ENCODE data around the gene KMT2D. TPM values are rescaled to one million over a fixed set of nuclear protein-coding genes. Genes with fewer than 3 reads are reported as not detected.

The KMT2D gene
- polyA plus RNA-seq (2013, experiment 1 of 2), result 14.1 TPM
- 11.6 TPM for polyA plus RNA-seq (2013, experiment 2 of 2)

DNA sequence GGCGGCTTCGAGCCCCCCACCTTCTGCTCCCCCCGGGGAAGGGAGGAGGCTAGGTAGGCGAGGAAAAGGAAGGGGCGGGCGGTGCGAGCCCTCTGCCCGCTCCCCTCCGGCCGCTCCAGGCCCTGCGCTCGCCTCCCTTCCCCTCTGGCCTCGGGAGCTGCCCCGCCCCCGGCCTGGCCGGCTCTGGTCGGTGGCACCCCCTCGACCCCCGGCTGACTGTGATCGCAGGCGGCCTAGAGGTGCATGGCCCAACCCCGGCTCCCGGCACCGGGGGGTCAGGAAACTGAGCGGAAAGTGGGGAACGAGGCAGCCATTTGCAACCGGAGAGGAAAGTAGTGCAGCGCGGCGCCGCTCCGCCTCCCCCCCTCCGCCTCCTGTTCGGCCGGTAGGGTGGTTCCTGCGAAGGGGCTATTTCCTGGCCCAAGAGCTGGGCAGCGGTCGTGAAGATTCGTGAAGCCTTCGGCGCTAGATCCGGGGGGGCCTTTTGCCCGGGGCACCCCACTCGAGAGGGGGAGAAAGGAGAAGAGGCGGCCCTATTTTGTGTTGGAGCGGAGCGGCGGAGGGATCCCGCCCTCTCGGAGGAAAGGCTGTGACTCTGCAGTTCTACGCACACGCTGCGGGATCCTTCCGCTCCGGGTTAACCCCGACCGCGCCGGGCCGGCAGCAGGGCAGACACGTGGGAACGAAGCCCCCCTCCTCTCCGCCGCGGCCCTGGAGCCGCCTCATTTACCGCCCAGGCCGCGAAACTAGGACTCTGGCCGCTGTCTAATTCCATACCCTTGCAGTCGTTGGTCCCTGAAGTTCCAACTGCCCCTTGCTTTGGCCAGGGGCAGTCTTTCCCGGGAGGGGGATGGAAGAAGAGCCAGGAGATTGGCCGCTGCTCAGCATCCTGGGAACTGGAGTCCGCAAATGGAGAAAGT lies at the start of gene KMT2D:
Gene KMT2D (minus strand): TSS at position 558 of the 920 bp plus-strand sequence. CDS start 5,470 bp downstream, outside the sequence.
- Histone ChIP-seq H2AFZ (ENCODE audit: low read depth, low read length) (peak within 1 kb of the TSS; percentile 97), H3K79me1 (replicated peaks; ENCODE audit: low read length, poor library complexity, severe bottlenecking) (peaks cover 7% of the 10 kb centered on the region), H3K4ac (ENCODE audit: low read depth in 1 of 2, low read length in 2 of 2) (peak within 1 kb of the TSS; percentile 90 to 99), H3K27ac (ENCODE audit: low read length, poor library complexity, severe bottlenecking) (peak within 1 kb of the TSS; percentile 99), H3K9me3 (ENCODE audit: control insufficient read depth, low read length) (no peaks in the 10 kb centered on the region), H3K14ac (ENCODE audit: low read length in 2 of 2) (peak within 1 kb of the TSS; percentile 89 to 97), H2BK12ac (ENCODE audit: low read length in 2 of 2) (peak within 1 kb of the TSS; percentile 75 to 91), H3K4me2 (ENCODE audit: low read length, poor library complexity, severe bottlenecking) (peak within 1 kb of the TSS; percentile 93), H3K4me3 (ENCODE audit: insufficient read depth in 1 of 2, low read depth in 1 of 2, low read length in 2 of 2) (peak within 1 kb of the TSS; percentile 94 to 96), H4K91ac (ENCODE audit: low read length) (peak within 1 kb of the TSS; percentile 94), H3K36me3 (ENCODE audit: control insufficient read depth in 1 of 2, insufficient read depth in 2 of 2, low read depth in 1 of 2, low read length in 2 of 2) (no peaks in the 10 kb centered on the region), H2BK5ac (ENCODE audit: low read depth, low read length, poor library complexity, severe bottlenecking) (peak within 1 kb of the TSS; percentile 100), H4K8ac (ENCODE audit: low read length) (peak within 1 kb of the TSS; percentile 96), H2AK5ac (ENCODE audit: low read length, severe bottlenecking) (peak within 1 kb of the TSS; percentile 74), H2BK120ac (ENCODE audit: low read depth, low read length) (peak within 1 kb of the TSS; percentile 83), H3K18ac (ENCODE audit: low read depth in 1 of 2, low read length in 2 of 2) (peak within 1 kb of the TSS; percentile 98 to 99), H3K27me3 (ENCODE audit: control insufficient read depth in 1 of 2, insufficient read depth in 1 of 2, low read length in 2 of 2) (no peaks in the 10 kb centered on the region), H3K4me1 (ENCODE audit: control insufficient read depth, insufficient read depth, low read depth, low read length) (peaks cover 13% of the 10 kb centered on the region), H3K9ac (ENCODE audit: low read length) (peak within 1 kb of the TSS; percentile 97), H3K23ac (ENCODE audit: low read length in 2 of 2) (peak within 1 kb of the TSS in 1 of 2 experiments; percentile 94), H2BK15ac (ENCODE audit: low read depth, poor library complexity, severe bottlenecking) (peak within 1 kb of the TSS; percentile 97)
- under 1% methylated on average over 71 of the region's 74 CpGs for WGBS
- peak; percentile 98 for DNase-seq

GRCh38 chr12:49109641-49110463 lies 49.3 kb upstream of the KMT2D start:
- peak overlapping the region in 1 of 2 experiments; percentile 98 for H3K14ac ChIP-seq (ENCODE audit: low read length in 2 of 2)
- WGBS, result 10% methylated on average over 30 of the region's 33 CpGs
- no peaks in the 10 kb centered on the region for H3K9me3 ChIP-seq (ENCODE audit: control insufficient read depth, low read length)
- peak overlapping the region in 1 of 2 experiments; percentile 99 for H3K23ac ChIP-seq (ENCODE audit: low read length in 2 of 2)
- peak overlapping the region; percentile 95 for H3K9ac ChIP-seq (ENCODE audit: low read length)
- peak overlapping the region; percentile 64 for H2BK120ac ChIP-seq (ENCODE audit: low read depth, low read length)
- peak overlapping the region; percentile 74 for H4K91ac ChIP-seq (ENCODE audit: low read length)
- peak overlapping the region; percentile 72 for H2AFZ ChIP-seq (ENCODE audit: low read depth, low read length)
- H3K4me2 ChIP-seq (ENCODE audit: low read length, poor library complexity, severe bottlenecking), result peak overlapping the region; percentile 77
- H3K4me1 ChIP-seq (ENCODE audit: control insufficient read depth, insufficient read depth, low read depth, low read length), result peaks cover 16% of the 10 kb centered on the region
- H2BK15ac ChIP-seq (ENCODE audit: low read depth, poor library complexity, severe bottlenecking), result no peak overlapping the region
- peak overlapping the region in 1 of 2 experiments; percentile 61 for H2BK12ac ChIP-seq (ENCODE audit: low read length in 2 of 2)
- DNase-seq, result peak; percentile 48
- peak overlapping the region; percentile 77 to 99 for H3K4me3 ChIP-seq (ENCODE audit: insufficient read depth in 1 of 2, low read depth in 1 of 2, low read length in 2 of 2)
- H3K27ac ChIP-seq (ENCODE audit: low read length, poor library complexity, severe bottlenecking), result peak overlapping the region; percentile 73
- peak overlapping the region; percentile 68 to 87 for H3K4ac ChIP-seq (ENCODE audit: low read depth in 1 of 2, low read length in 2 of 2)
- H2AK5ac ChIP-seq (ENCODE audit: low read length, severe bottlenecking), result no peak overlapping the region
- peak overlapping the region; percentile 85 for H4K8ac ChIP-seq (ENCODE audit: low read length)
- H2BK5ac ChIP-seq (ENCODE audit: low read depth, low read length, poor library complexity, severe bottlenecking), result peak overlapping the region; percentile 47
- H3K27me3 ChIP-seq (ENCODE audit: control insufficient read depth in 1 of 2, insufficient read depth in 1 of 2, low read length in 2 of 2), result no peaks in the 10 kb centered on the region
- H3K18ac ChIP-seq (ENCODE audit: low read depth in 1 of 2, low read length in 2 of 2), result peak overlapping the region; percentile 78 to 99
- peaks cover 16 to 20% of the 10 kb centered on the region in 2 experiments for H3K36me3 ChIP-seq (ENCODE audit: control insufficient read depth in 1 of 2, insufficient read depth in 2 of 2, low read depth in 1 of 2, low read length in 2 of 2)
- peaks cover 29% of the 10 kb centered on the region for H3K79me1 ChIP-seq (replicated peaks; ENCODE audit: low read length, poor library complexity, severe bottlenecking)

- DNase-seq, result peak; percentile 60
- H2AFZ ChIP-seq (ENCODE audit: low read depth, low read length), result no peak overlapping the region
- no peaks in the 10 kb centered on the region for H3K27me3 ChIP-seq (ENCODE audit: control insufficient read depth in 1 of 2, insufficient read depth in 1 of 2, low read length in 2 of 2)
- H2BK120ac ChIP-seq (ENCODE audit: low read depth, low read length), result no peak overlapping the region
- H3K27ac ChIP-seq (ENCODE audit: low read length, poor library complexity, severe bottlenecking), result no peak overlapping the region
- 42% methylated on average over 4 of the region's 4 CpGs for whole genome bisulfite sequencing
- no peaks in the 10 kb centered on the region for H3K9me3 ChIP-seq (ENCODE audit: control insufficient read depth, low read length)
- no peak overlapping the region for H4K91ac ChIP-seq (ENCODE audit: low read length)
- H2BK5ac ChIP-seq (ENCODE audit: low read depth, low read length, poor library complexity, severe bottlenecking), result no peak overlapping the region
- H3K23ac ChIP-seq (ENCODE audit: low read length in 2 of 2), result no peak overlapping the region
- no peak overlapping the region for H4K8ac ChIP-seq (ENCODE audit: low read length)
- H2BK15ac ChIP-seq (ENCODE audit: low read depth, poor library complexity, severe bottlenecking), result no peak overlapping the region
- no peak overlapping the region for H2AK5ac ChIP-seq (ENCODE audit: low read length, severe bottlenecking)
- no peak overlapping the region for H3K18ac ChIP-seq (ENCODE audit: low read depth in 1 of 2, low read length in 2 of 2)
- H2BK12ac ChIP-seq (ENCODE audit: low read length in 2 of 2), result no peak overlapping the region
- no peak overlapping the region for H3K14ac ChIP-seq (ENCODE audit: low read length in 2 of 2)
- H3K4me1 ChIP-seq (ENCODE audit: control insufficient read depth, insufficient read depth, low read depth, low read length), result peaks cover 16% of the 10 kb centered on the region
- peaks cover 25 to 29% of the 10 kb centered on the region in 2 experiments for H3K36me3 ChIP-seq (ENCODE audit: control insufficient read depth in 1 of 2, insufficient read depth in 2 of 2, low read depth in 1 of 2, low read length in 2 of 2)
- peaks cover 36% of the 10 kb centered on the region for H3K79me1 ChIP-seq (replicated peaks; ENCODE audit: low read length, poor library complexity, severe bottlenecking)
- peak overlapping the region; percentile 95 for H3K9ac ChIP-seq (ENCODE audit: low read length)
- no peak overlapping the region for H3K4ac ChIP-seq (ENCODE audit: low read depth in 1 of 2, low read length in 2 of 2)
- peak overlapping the region in 1 of 2 experiments; percentile 99 for H3K4me3 ChIP-seq (ENCODE audit: insufficient read depth in 1 of 2, low read depth in 1 of 2, low read length in 2 of 2)
- no peak overlapping the region for H3K4me2 ChIP-seq (ENCODE audit: low read length, poor library complexity, severe bottlenecking)
Observed at GRCh38 chr12:49108958-49109404, 48.4 kb upstream of the KMT2D start.
